HG03354 (cell line): ENCODE data around the gene SND1.

Source experiments
- ATAC-seq: cut with Tn5 transposase; IDR thresholded peaks from one replicate; pipeline ENCODE4 v1.9.1; 2021; ENCODE audit warnings: mild to moderate bottlenecking; ENCODE audit not compliant: unreplicated experiment, poor library complexity, severe bottlenecking

Gene SND1

GRCh38 chr7:127909424-127910152 is 257.6 kb downstream of the SND1 start:
- no peak for ATAC-seq

GRCh38 chr7:127910670-127911069 is 258.7 kb downstream of the SND1 start:
- ATAC-seq = no peak

- peak; percentile 86 for ATAC-seq
Measured at GRCh38 chr7:127911968-127912511, 260.0 kb downstream of the SND1 start.

- no peak for ATAC-seq
Measured at GRCh38 chr7:127912901-127913300, 260.9 kb downstream of the SND1 start.

GRCh38 chr7:127913686-127914085 is 261.7 kb downstream of the SND1 start:
- no peak for ATAC-seq

- no peak for ATAC-seq
Measured at GRCh38 chr7:127914693-127915092, 262.7 kb downstream of the SND1 start.

GRCh38 chr7:127916735-127917134 is 264.7 kb downstream of the SND1 start:
- no peak for ATAC-seq

- no peak for ATAC-seq
Measured at GRCh38 chr7:127918130-127918529, 266.1 kb downstream of the SND1 start.

- ATAC-seq = no peak
Measured at GRCh38 chr7:127920787-127921438, 268.9 kb downstream of the SND1 start.

- ATAC-seq = no peak
Measured at GRCh38 chr7:127922656-127923055, 270.7 kb downstream of the SND1 start.

GRCh38 chr7:127924874-127925273 is 272.9 kb downstream of the SND1 start:
- no peak for ATAC-seq

GRCh38 chr7:127927348-127927696 is 275.3 kb downstream of the SND1 start:
- no peak for ATAC-seq

GRCh38 chr7:127928222-127928621 is 276.2 kb downstream of the SND1 start:
- ATAC-seq = no peak

GRCh38 chr7:127928852-127929251 is 276.9 kb downstream of the SND1 start:
- ATAC-seq = no peak

GRCh38 chr7:127930341-127931328 is 278.6 kb downstream of the SND1 start:
- no peak for ATAC-seq

- ATAC-seq = no peak
Measured at GRCh38 chr7:127932076-127932475, 280.1 kb downstream of the SND1 start.

GRCh38 chr7:127932496-127932895 is 280.5 kb downstream of the SND1 start:
- ATAC-seq = no peak

GRCh38 chr7:127933146-127933545 is 281.2 kb downstream of the SND1 start:
- ATAC-seq = no peak

- no peak for ATAC-seq
Measured at GRCh38 chr7:127934711-127935110, 282.7 kb downstream of the SND1 start.

GRCh38 chr7:127935847-127936376 is 283.9 kb downstream of the SND1 start:
- ATAC-seq = no peak
